Measurements from ENCODE around the gene CDC73.

GRCh38 chr1:193237381-193237978 lies 115.6 kb downstream of the CDC73 start:
- TF ChIP-seq EP300 (IDR thresholded peaks at IDR 0.05; ENCODE audit: borderline replicate concordance) = no peak
- TF ChIP-seq MAX (IDR thresholded peaks at IDR 0.05) = no peak
- TF ChIP-seq CEBPB (IDR thresholded peaks at IDR 0.05) = no peak
- no peak for TF ChIP-seq REST (IDR thresholded peaks at IDR 0.05; ENCODE audit: low read depth)
- TF ChIP-seq FOXM1 (IDR thresholded peaks at IDR 0.05; ENCODE audit: borderline replicate concordance, low read depth) = no peak
- no peak for TF ChIP-seq TAF1 (IDR thresholded peaks at IDR 0.05; ENCODE audit: low read depth)
- TF ChIP-seq USF1 (IDR thresholded peaks at IDR 0.05) = no peak
- no peak for TF ChIP-seq TCF12 (IDR thresholded peaks at IDR 0.05; ENCODE audit: low read depth)
- TF ChIP-seq TEAD4 (IDR thresholded peaks at IDR 0.05) = no peak
- no peak for TF ChIP-seq YY1 (IDR thresholded peaks at IDR 0.05; ENCODE audit: low read depth)
- TF ChIP-seq CREB1 (IDR thresholded peaks at IDR 0.05; ENCODE audit: low read depth) = no peak
- TF ChIP-seq EGR1 (IDR thresholded peaks at IDR 0.05) = no peak
- TF ChIP-seq RAD21 (IDR thresholded peaks at IDR 0.05; ENCODE audit: low read depth) = no peak
- no peak for TF ChIP-seq NFIC (IDR thresholded peaks at IDR 0.05)

Data from Ishikawa (cell line).